Neural cell (in vitro differentiated cells): ENCODE data around the gene YWHAQ.

Experiments
- EP300 ChIP-seq: fragments of 450-650 bp; conservative IDR thresholded peaks from 2 replicates; pipeline ENCODE4 v1.6.1; 2014; ENCODE audit warnings: antibody characterized with exemption, mild to moderate bottlenecking, moderate library complexity; ENCODE audit not compliant: poor library complexity, severe bottlenecking
- EZH2 ChIP-seq: fragments of 200-600, 300-800 bp; shearing (Covaris generic), sonication (generic); IDR thresholded peaks from 2 replicates; pipeline ENCODE4 v1.6.1; 2014; ENCODE audit warnings: antibody characterized with exemption, low read length, borderline replicate concordance, mild to moderate bottlenecking; ENCODE audit not compliant: insufficient read depth, poor library complexity, severe bottlenecking
- MXI1 ChIP-seq: fragments of 450-650 bp; conservative IDR thresholded peaks from 2 replicates; pipeline ENCODE4 v1.6.1; 2014; ENCODE audit warnings: antibody characterized with exemption, mild to moderate bottlenecking; ENCODE audit not compliant: poor library complexity, severe bottlenecking
- POLR2AphosphoS5 ChIP-seq: IDR thresholded peaks from 2 replicates; pipeline ENCODE4 v1.6.1; 2012
- SMC3 ChIP-seq: fragments of 450-650 bp; conservative IDR thresholded peaks from 2 replicates; pipeline ENCODE4 v1.6.1; 2014; ENCODE audit warnings: antibody characterized with exemption, mild to moderate bottlenecking, moderate library complexity; ENCODE audit not compliant: poor library complexity
- TAF1 ChIP-seq: IDR thresholded peaks from 2 replicates; pipeline ENCODE4 v1.6.1; 2012; ENCODE audit warnings: low read depth
- TF ChIP-seq, protein P1 (sequence below): fragments of 450-650 bp; IDR thresholded peaks from 2 replicates; pipeline ENCODE4 v1.5.1; 2014; ENCODE audit warnings: antibody characterized with exemption, mild to moderate bottlenecking, moderate library complexity; ENCODE audit not compliant: poor library complexity, severe bottlenecking
- TF ChIP-seq, protein P2 (sequence below): IDR thresholded peaks from 2 replicates; pipeline ENCODE4 v1.6.1; 2012; ENCODE audit warnings: borderline replicate concordance

DNA sequence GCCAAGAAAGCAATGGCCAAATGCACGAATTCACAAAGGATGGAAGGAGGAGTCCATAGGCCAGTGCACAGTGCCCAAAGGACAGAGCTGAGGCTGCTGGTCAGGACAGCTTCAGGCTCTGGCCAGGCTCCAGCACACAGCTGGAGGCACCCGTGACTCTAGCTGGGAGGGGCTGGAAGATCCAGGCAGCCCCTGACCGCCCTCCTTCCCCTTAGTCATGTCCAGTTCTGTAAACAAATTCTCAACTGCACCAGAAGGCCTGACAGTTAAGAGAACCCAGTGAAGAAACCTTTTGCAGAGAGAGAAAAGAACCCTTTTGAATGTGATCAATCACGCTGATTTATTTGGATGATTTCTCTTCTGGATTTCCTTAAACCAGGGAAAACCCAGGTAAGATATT is 7.7 kb upstream of the YWHAQ start:
- TF ChIP-seq TAF1 (no peak), EP300 (no peak), POLR2AphosphoS5 (no peak), EZH2 (no peak), SMC3 (no peak), MXI1 (no peak)
- TF ChIP-seq, protein P1, sequence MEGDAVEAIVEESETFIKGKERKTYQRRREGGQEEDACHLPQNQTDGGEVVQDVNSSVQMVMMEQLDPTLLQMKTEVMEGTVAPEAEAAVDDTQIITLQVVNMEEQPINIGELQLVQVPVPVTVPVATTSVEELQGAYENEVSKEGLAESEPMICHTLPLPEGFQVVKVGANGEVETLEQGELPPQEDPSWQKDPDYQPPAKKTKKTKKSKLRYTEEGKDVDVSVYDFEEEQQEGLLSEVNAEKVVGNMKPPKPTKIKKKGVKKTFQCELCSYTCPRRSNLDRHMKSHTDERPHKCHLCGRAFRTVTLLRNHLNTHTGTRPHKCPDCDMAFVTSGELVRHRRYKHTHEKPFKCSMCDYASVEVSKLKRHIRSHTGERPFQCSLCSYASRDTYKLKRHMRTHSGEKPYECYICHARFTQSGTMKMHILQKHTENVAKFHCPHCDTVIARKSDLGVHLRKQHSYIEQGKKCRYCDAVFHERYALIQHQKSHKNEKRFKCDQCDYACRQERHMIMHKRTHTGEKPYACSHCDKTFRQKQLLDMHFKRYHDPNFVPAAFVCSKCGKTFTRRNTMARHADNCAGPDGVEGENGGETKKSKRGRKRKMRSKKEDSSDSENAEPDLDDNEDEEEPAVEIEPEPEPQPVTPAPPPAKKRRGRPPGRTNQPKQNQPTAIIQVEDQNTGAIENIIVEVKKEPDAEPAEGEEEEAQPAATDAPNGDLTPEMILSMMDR = no peak
- TF ChIP-seq, protein P2, sequence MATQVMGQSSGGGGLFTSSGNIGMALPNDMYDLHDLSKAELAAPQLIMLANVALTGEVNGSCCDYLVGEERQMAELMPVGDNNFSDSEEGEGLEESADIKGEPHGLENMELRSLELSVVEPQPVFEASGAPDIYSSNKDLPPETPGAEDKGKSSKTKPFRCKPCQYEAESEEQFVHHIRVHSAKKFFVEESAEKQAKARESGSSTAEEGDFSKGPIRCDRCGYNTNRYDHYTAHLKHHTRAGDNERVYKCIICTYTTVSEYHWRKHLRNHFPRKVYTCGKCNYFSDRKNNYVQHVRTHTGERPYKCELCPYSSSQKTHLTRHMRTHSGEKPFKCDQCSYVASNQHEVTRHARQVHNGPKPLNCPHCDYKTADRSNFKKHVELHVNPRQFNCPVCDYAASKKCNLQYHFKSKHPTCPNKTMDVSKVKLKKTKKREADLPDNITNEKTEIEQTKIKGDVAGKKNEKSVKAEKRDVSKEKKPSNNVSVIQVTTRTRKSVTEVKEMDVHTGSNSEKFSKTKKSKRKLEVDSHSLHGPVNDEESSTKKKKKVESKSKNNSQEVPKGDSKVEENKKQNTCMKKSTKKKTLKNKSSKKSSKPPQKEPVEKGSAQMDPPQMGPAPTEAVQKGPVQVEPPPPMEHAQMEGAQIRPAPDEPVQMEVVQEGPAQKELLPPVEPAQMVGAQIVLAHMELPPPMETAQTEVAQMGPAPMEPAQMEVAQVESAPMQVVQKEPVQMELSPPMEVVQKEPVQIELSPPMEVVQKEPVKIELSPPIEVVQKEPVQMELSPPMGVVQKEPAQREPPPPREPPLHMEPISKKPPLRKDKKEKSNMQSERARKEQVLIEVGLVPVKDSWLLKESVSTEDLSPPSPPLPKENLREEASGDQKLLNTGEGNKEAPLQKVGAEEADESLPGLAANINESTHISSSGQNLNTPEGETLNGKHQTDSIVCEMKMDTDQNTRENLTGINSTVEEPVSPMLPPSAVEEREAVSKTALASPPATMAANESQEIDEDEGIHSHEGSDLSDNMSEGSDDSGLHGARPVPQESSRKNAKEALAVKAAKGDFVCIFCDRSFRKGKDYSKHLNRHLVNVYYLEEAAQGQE = no peak
